Measurements from ENCODE around the gene U2AF2.

- no peak for TF ChIP-seq CTCF (IDR thresholded peaks at IDR 0.05)
- peak in 1 of 2 donors; percentile 62 for TF ChIP-seq POLR2A (IDR thresholded peaks at IDR 0.05)
These were observed at the start of gene U2AF2 for GRCh38 chr19:55654868-55655647.

All from heart left ventricle (tissue), 13 donors.